GM23338 (cell line): ENCODE measurements around the gene EPS8L3. TPM values are rescaled to one million over a fixed set of nuclear protein-coding genes. Genes with fewer than 3 reads are reported as not detected.

Experiments
- ATAC-seq: fragments of 200-7000 bp; cut with Tn5 transposase; 3 replicates; pipeline ENCODE4 v1.9.1; 2020
- DNase-seq: peaks from one replicate; pipeline ENCODE4 v3.0.0-alpha.2; 2015; ENCODE audit warnings: low spot score
- H2AFZ ChIP-seq: fragments of 200-600 bp; sonication (generic); 2 replicates; pipeline ENCODE4 v1.8.0; 2016; ENCODE audit warnings: antibody characterized with exemption, mild to moderate bottlenecking, moderate library complexity
- H3F3A ChIP-seq: fragments of 200-600 bp; sonication (generic); replicated peaks from 2 replicates; pipeline ENCODE4 v1.8.0; 2017; ENCODE audit warnings: antibody characterized with exemption, mixed run types, low read depth
- H3K27ac ChIP-seq: fragments of 200-600 bp; sonication (generic); 2 replicates; pipeline ENCODE4 v1.6.1; 2016; ENCODE audit warnings: low read depth
- H3K27me3 ChIP-seq: fragments of 200-600 bp; sonication (generic); 2 replicates; pipeline ENCODE4 v1.8.0; 2016; ENCODE audit warnings: mild to moderate bottlenecking, mixed run types, moderate library complexity; ENCODE audit not compliant: insufficient read depth
- H3K36me3 ChIP-seq: fragments of 200-600 bp; sonication (generic); 2 replicates; pipeline ENCODE4 v1.8.0; 2016; ENCODE audit warnings: mild to moderate bottlenecking; ENCODE audit not compliant: insufficient read depth
- H3K4me1 ChIP-seq: fragments of 200-600 bp; sonication (generic); 2 replicates; pipeline ENCODE4 v1.8.0; 2016; ENCODE audit warnings: mild to moderate bottlenecking, moderate library complexity; ENCODE audit not compliant: insufficient read depth
- H3K4me2 ChIP-seq: fragments of 200-600 bp; sonication (generic); 2 replicates; pipeline ENCODE4 v1.7.1; 2017; ENCODE audit warnings: mixed run types
- H3K4me3 ChIP-seq: fragments of 200-600 bp; sonication (generic); 2 replicates; pipeline ENCODE4 v1.6.1; 2016; ENCODE audit warnings: mixed run types
- H3K79me2 ChIP-seq: fragments of 200-600 bp; sonication (generic); replicated peaks from 2 replicates; pipeline ENCODE4 v1.8.0; 2017; ENCODE audit warnings: mild to moderate bottlenecking; ENCODE audit not compliant: insufficient read depth
- H3K9me2 ChIP-seq: fragments of 200-600 bp; sonication (generic); 2 replicates; pipeline ENCODE4 v1.8.0; 2017; ENCODE audit not compliant: insufficient read depth
- H4K20me1 ChIP-seq: fragments of 200-600 bp; sonication (generic); replicated peaks from 2 replicates; pipeline ENCODE4 v1.8.0; 2017; ENCODE audit warnings: mild to moderate bottlenecking; ENCODE audit not compliant: insufficient read depth
- H3K27ac Mint-ChIP-seq: 2 replicates; pipeline ENCODE4 v1.8.0; 2020; ENCODE audit warnings: inconsistent platforms, mild to moderate bottlenecking, moderate library complexity, mixed read lengths
- H3K27me3 Mint-ChIP-seq: 3 replicates; pipeline ENCODE4 v1.8.0; 2022; ENCODE audit warnings: low read depth, mild to moderate bottlenecking, moderate library complexity, mixed read lengths, inconsistent platforms; ENCODE audit not compliant: insufficient read depth, poor library complexity
- H3K36me3 Mint-ChIP-seq: 3 replicates; pipeline ENCODE4 v1.8.0; 2021; ENCODE audit warnings: low read depth, mild to moderate bottlenecking, inconsistent platforms, moderate library complexity, mixed read lengths
- H3K4me1 Mint-ChIP-seq: 3 replicates; pipeline ENCODE4 v1.8.0; 2020; ENCODE audit warnings: mild to moderate bottlenecking, inconsistent platforms, mixed read lengths
- H3K4me3 Mint-ChIP-seq: 3 replicates; pipeline ENCODE4 v1.8.0; 2021; ENCODE audit warnings: moderate library complexity, mild to moderate bottlenecking, inconsistent platforms, mixed read lengths
- H3K9me3 Mint-ChIP-seq: 3 replicates; pipeline ENCODE4 v1.8.0; 2020; ENCODE audit warnings: moderate library complexity, mild to moderate bottlenecking, inconsistent platforms, mixed read lengths
- CREB1 ChIP-seq: fragments of 250-450 bp; sonication (Bioruptor Pico); IDR thresholded peaks from 2 replicates; pipeline ENCODE4 v1.5.0; 2020; ENCODE audit warnings: low read depth, mild to moderate bottlenecking, moderate library complexity
- EZH2 ChIP-seq: fragments of 200-600 bp; sonication (generic); IDR thresholded peaks from one replicate; pipeline ENCODE4 v1.8.0; 2017; ENCODE audit warnings: antibody characterized with exemption, mild to moderate bottlenecking, low read depth; ENCODE audit not compliant: unreplicated experiment
- EZH2phosphoT487 ChIP-seq: fragments of 200-600 bp; sonication (generic); IDR thresholded peaks from one replicate; pipeline ENCODE4 v1.8.1; 2018; ENCODE audit warnings: antibody characterized with exemption; ENCODE audit not compliant: unreplicated experiment
- JUNB ChIP-seq: IDR thresholded peaks from one replicate; pipeline ENCODE4 v1.6.1; 2016; ENCODE audit warnings: antibody characterized with exemption; ENCODE audit not compliant: unreplicated experiment
- NANOG ChIP-seq: IDR thresholded peaks from 2 replicates; pipeline ENCODE4 v1.6.1; 2016; ENCODE audit warnings: antibody characterized with exemption, borderline replicate concordance
- POLR2AphosphoS5 ChIP-seq: IDR thresholded peaks from 2 replicates; pipeline ENCODE4 v1.6.1; 2016; ENCODE audit warnings: antibody characterized with exemption, low read depth
- STAT1 ChIP-seq: IDR thresholded peaks from one replicate; pipeline ENCODE4 v1.6.1; 2016; ENCODE audit warnings: antibody characterized with exemption; ENCODE audit not compliant: unreplicated experiment
- ZNF114 ChIP-seq: fragments of 250-450 bp; sonication (Bioruptor Pico); IDR thresholded peaks from 2 replicates; pipeline ENCODE4 v1.5.0; 2020; ENCODE audit warnings: mild to moderate bottlenecking, moderate library complexity
- ZNF331 ChIP-seq: fragments of 250-450 bp; sonication (Bioruptor Pico); IDR thresholded peaks from 2 replicates; pipeline ENCODE4 v1.5.0; 2020; ENCODE audit warnings: low read depth, mild to moderate bottlenecking, moderate library complexity
- polyA plus RNA-seq: library from polyadenylated mRNA; unstranded; fragments of >200 nt; fragmentation: Nextera tagmentation; extraction: Ambion mirVana; gene quantifications from 2 replicates; pipeline ENCODE4 v1.2.1, GENCODE V29; 2016
- total RNA-seq: library from RNA; depleted of rRNA; stranded (reverse); fragments of >200 nt; shearing (Covaris generic); gene quantifications from 2 replicates; pipeline ENCODE4 v1.2.3, GENCODE V29; 2014
- TF ChIP-seq, protein P1 (sequence below), 2 experiments: fragments of 200-600 bp in 1 of 2; sonication (generic) in 1 of 2; conservative IDR thresholded peaks; 2 replicates each; pipeline versions ENCODE4 v1.5.1 to v1.6.1; 2016 to 2017; ENCODE audit warnings: antibody characterized with exemption in 2 of 2, low read depth in 2 of 2, mild to moderate bottlenecking in 2 of 2, moderate library complexity in 1 of 2
- TF ChIP-seq, protein P2 (sequence below): IDR thresholded peaks from one replicate; pipeline ENCODE4 v1.6.1; 2018; ENCODE audit warnings: antibody characterized with exemption; ENCODE audit not compliant: unreplicated experiment
- TF ChIP-seq, protein P3 (sequence below): fragments of 250-450 bp; sonication (Bioruptor Pico); IDR thresholded peaks from 2 replicates; pipeline ENCODE4 v1.5.0; 2020; ENCODE audit warnings: mild to moderate bottlenecking, moderate library complexity

EPS8L3 gene
- total and polyA plus RNA-seq, 2 experiments from 2014 or later, result not detected

DNA sequence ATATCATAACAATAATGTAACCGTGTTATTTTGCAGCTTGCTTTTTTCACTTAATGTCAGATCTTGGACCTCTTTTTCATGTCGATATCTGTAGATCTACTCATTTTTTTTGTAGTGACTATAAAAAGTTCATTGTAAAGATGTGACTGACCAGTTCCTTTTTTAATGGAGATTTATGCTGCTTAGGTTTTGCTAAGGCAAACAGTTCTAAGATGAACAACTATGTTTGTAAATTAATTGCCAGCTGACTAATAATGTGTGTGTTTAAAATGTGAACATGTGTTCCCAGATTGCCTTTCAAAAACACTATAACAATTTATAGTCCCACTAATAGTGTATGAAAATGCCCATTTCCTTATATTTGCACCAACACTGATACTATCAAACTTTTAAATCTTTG lies 18.1 kb upstream of the EPS8L3 start (continued):
- TF ChIP-seq, protein P1, sequence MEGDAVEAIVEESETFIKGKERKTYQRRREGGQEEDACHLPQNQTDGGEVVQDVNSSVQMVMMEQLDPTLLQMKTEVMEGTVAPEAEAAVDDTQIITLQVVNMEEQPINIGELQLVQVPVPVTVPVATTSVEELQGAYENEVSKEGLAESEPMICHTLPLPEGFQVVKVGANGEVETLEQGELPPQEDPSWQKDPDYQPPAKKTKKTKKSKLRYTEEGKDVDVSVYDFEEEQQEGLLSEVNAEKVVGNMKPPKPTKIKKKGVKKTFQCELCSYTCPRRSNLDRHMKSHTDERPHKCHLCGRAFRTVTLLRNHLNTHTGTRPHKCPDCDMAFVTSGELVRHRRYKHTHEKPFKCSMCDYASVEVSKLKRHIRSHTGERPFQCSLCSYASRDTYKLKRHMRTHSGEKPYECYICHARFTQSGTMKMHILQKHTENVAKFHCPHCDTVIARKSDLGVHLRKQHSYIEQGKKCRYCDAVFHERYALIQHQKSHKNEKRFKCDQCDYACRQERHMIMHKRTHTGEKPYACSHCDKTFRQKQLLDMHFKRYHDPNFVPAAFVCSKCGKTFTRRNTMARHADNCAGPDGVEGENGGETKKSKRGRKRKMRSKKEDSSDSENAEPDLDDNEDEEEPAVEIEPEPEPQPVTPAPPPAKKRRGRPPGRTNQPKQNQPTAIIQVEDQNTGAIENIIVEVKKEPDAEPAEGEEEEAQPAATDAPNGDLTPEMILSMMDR (conservative IDR thresholded peaks at IDR 0.05; ENCODE audit: low read depth in 2 of 2), result no peak

DNA sequence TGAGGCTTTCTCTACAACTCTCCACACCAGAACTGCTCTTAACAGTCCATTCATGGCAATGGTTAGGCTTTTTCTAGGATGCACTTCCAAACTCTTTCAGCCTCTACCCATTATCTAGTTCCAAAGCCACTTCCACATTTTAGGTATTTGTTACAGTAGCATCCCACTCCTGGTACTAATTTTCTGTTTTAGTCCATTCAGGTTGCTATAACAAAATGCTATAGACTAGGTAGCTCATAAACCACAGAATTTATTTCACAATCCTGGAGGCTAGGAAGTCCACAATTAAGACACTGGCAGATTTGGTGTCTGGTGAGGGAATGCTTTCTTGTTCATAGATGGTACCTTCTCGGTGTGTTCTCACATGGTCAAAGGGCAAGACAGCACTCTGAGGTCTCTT lies 17.3 kb upstream of the EPS8L3 start:
- H3K4me1 ChIP-seq, result peaks cover 10% of the 10 kb centered on the region
- H3K27ac ChIP-seq, result no peak overlapping the region
- Mint-ChIP-seq H3K27me3 (peaks cover 10% of the 10 kb centered on the region), H3K9me3 (peaks cover 18% of the 10 kb centered on the region), H3K27ac (no peak overlapping the region), H3K4me1 (peaks cover 13% of the 10 kb centered on the region; the same call in 2 of the 3 replicates), H3K4me3 (no peak overlapping the region), H3K36me3 (peaks cover 8% of the 10 kb centered on the region; the same call in 2 of the 3 replicates)
- ATAC-seq (no peak), DNase-seq (no peak)
- H3K4me3 ChIP-seq, result no peak overlapping the region
- 0 out of 2 replicates have a peak, but pooled peaks cover 7% of the 10 kb centered on the region for H3K36me3 ChIP-seq
- no peak overlapping the region for H3K4me2 ChIP-seq
- no peaks in the 10 kb centered on the region for H3K27me3 ChIP-seq
- no peaks in the 10 kb centered on the region for H3F3A ChIP-seq
- H3K9me2 ChIP-seq, result no peaks in the 10 kb centered on the region
- no peaks in the 10 kb centered on the region for H3K79me2 ChIP-seq
- H4K20me1 ChIP-seq, result no peaks in the 10 kb centered on the region
- no peak overlapping the region for H2AFZ ChIP-seq
- no peak for TF ChIP-seq ZNF114 (CRISPR knock-in tag)
- no peak for TF ChIP-seq EZH2
- TF ChIP-seq, protein P2, sequence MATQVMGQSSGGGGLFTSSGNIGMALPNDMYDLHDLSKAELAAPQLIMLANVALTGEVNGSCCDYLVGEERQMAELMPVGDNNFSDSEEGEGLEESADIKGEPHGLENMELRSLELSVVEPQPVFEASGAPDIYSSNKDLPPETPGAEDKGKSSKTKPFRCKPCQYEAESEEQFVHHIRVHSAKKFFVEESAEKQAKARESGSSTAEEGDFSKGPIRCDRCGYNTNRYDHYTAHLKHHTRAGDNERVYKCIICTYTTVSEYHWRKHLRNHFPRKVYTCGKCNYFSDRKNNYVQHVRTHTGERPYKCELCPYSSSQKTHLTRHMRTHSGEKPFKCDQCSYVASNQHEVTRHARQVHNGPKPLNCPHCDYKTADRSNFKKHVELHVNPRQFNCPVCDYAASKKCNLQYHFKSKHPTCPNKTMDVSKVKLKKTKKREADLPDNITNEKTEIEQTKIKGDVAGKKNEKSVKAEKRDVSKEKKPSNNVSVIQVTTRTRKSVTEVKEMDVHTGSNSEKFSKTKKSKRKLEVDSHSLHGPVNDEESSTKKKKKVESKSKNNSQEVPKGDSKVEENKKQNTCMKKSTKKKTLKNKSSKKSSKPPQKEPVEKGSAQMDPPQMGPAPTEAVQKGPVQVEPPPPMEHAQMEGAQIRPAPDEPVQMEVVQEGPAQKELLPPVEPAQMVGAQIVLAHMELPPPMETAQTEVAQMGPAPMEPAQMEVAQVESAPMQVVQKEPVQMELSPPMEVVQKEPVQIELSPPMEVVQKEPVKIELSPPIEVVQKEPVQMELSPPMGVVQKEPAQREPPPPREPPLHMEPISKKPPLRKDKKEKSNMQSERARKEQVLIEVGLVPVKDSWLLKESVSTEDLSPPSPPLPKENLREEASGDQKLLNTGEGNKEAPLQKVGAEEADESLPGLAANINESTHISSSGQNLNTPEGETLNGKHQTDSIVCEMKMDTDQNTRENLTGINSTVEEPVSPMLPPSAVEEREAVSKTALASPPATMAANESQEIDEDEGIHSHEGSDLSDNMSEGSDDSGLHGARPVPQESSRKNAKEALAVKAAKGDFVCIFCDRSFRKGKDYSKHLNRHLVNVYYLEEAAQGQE, result no peak
- no peak for TF ChIP-seq STAT1
- no peak for TF ChIP-seq ZNF331 (CRISPR knock-in tag)
- TF ChIP-seq CREB1 (CRISPR knock-in tag), result no peak
- TF ChIP-seq JUNB, result no peak
- TF ChIP-seq EZH2phosphoT487, result no peak
- TF ChIP-seq, protein P1 (conservative IDR thresholded peaks at IDR 0.05; ENCODE audit: low read depth in 2 of 2), result no peak
- TF ChIP-seq, protein P3, sequence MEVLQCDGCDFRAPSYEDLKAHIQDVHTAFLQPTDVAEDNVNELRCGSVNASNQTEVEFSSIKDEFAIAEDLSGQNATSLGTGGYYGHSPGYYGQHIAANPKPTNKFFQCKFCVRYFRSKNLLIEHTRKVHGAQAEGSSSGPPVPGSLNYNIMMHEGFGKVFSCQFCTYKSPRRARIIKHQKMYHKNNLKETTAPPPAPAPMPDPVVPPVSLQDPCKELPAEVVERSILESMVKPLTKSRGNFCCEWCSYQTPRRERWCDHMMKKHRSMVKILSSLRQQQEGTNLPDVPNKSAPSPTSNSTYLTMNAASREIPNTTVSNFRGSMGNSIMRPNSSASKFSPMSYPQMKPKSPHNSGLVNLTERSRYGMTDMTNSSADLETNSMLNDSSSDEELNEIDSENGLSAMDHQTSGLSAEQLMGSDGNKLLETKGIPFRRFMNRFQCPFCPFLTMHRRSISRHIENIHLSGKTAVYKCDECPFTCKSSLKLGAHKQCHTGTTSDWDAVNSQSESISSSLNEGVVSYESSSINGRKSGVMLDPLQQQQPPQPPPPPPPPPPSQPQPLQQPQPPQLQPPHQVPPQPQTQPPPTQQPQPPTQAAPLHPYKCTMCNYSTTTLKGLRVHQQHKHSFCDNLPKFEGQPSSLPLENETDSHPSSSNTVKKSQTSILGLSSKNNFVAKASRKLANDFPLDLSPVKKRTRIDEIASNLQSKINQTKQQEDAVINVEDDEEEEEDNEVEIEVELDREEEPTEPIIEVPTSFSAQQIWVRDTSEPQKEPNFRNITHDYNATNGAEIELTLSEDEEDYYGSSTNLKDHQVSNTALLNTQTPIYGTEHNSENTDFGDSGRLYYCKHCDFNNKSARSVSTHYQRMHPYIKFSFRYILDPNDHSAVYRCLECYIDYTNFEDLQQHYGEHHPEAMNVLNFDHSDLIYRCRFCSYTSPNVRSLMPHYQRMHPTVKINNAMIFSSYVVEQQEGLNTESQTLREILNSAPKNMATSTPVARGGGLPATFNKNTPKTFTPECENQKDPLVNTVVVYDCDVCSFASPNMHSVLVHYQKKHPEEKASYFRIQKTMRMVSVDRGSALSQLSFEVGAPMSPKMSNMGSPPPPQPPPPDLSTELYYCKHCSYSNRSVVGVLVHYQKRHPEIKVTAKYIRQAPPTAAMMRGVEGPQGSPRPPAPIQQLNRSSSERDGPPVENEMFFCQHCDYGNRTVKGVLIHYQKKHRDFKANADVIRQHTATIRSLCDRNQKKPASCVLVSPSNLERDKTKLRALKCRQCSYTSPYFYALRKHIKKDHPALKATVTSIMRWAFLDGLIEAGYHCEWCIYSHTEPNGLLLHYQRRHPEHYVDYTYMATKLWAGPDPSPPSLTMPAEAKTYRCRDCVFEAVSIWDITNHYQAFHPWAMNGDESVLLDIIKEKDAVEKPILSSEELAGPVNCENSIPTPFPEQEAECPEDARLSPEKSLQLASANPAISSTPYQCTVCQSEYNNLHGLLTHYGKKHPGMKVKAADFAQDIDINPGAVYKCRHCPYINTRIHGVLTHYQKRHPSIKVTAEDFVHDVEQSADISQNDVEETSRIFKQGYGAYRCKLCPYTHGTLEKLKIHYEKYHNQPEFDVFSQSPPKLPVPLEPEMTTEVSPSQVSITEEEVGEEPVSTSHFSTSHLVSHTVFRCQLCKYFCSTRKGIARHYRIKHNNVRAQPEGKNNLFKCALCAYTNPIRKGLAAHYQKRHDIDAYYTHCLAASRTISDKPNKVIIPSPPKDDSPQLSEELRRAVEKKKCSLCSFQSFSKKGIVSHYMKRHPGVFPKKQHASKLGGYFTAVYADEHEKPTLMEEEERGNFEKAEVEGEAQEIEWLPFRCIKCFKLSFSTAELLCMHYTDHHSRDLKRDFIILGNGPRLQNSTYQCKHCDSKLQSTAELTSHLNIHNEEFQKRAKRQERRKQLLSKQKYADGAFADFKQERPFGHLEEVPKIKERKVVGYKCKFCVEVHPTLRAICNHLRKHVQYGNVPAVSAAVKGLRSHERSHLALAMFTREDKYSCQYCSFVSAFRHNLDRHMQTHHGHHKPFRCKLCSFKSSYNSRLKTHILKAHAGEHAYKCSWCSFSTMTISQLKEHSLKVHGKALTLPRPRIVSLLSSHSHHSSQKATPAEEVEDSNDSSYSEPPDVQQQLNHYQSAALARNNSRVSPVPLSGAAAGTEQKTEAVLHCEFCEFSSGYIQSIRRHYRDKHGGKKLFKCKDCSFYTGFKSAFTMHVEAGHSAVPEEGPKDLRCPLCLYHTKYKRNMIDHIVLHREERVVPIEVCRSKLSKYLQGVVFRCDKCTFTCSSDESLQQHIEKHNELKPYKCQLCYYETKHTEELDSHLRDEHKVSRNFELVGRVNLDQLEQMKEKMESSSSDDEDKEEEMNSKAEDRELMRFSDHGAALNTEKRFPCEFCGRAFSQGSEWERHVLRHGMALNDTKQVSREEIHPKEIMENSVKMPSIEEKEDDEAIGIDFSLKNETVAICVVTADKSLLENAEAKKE (CRISPR knock-in tag), result no peak
- TF ChIP-seq NANOG, result no peak
- TF ChIP-seq POLR2AphosphoS5, result no peak
